Epithelial cell of prostate (primary cell): ENCODE results near the gene TEX101.

Source experiments
- DNase-seq: peaks from one replicate; pipeline ENCODE4 v3.0.0-alpha.2; 2011; ENCODE audit warnings: low read depth, low spot score
- H3K27ac ChIP-seq: fragments of 450-650 bp; 2 replicates; pipeline ENCODE4 v1.5.1; 2017; ENCODE audit warnings: mild to moderate bottlenecking

TEX101 gene

DNA sequence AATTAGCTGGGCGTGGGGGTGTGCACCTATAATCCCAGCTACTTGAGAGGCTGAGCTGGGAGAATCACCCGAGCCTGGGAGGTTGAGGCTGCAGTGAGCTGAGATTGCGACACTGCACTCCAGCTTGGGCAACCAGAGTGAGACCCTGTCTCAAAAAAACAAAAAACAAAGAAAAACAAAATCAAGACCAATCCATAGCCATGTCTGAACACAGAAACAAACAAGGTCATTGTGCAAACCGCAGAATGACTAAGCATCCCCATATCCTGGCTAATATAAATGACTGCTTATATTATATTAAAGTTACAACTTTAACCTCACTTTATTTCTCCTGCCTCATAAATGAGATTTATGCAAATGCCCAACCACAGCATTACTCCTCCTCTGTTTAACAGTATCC, 53.0 kb downstream of the TEX101 start:
- DNase-seq: no peak
- H3K27ac ChIP-seq: peak overlapping the region; percentile 82
